CD4-positive, alpha-beta T cell treated with Interleukin-4 for 1 hour (primary cell): ENCODE results near the gene PPM1L.
"Not testable (repeated sequence)": the region's sequence is repeated elsewhere in the genome, so short reads cannot be mapped to it uniquely, and the experiment has no call there.

Experiments used
- DNase-seq, 2 donors: peaks; one replicate each; pipeline ENCODE4 v3.0.0-alpha.2; 2020 to 2022

The PPM1L gene

GRCh38 chr3:160755776-160756304, at the start of gene PPM1L:
PPM1L (plus strand) TSS chr3:160756231.
- peak in 1 of 2 donors; percentile 64 for DNase-seq

- DNase-seq: peak; percentile 40 to 62
Observed at GRCh38 chr3:160707187-160707794, 48.7 kb upstream of the PPM1L start.

- no peak for DNase-seq
Observed at GRCh38 chr3:160709477-160710182, 46.4 kb upstream of the PPM1L start.

- DNase-seq: not testable (repeated sequence)
Observed at GRCh38 chr3:160713144-160713543, 42.9 kb upstream of the PPM1L start.

- DNase-seq: no peak
Observed at GRCh38 chr3:160719710-160720109, 36.3 kb upstream of the PPM1L start.

GRCh38 chr3:160720123-160720746, 35.8 kb upstream of the PPM1L start:
- no peak for DNase-seq

GRCh38 chr3:160722331-160722730, 33.7 kb upstream of the PPM1L start:
- DNase-seq: no peak

- no peak for DNase-seq
Observed at GRCh38 chr3:160725338-160725737, 30.7 kb upstream of the PPM1L start.

- no peak for DNase-seq
Observed at GRCh38 chr3:160735826-160736225, 20.2 kb upstream of the PPM1L start.

- no peak for DNase-seq
Observed at GRCh38 chr3:160738048-160738447, 18.0 kb upstream of the PPM1L start.

- DNase-seq: no peak
Observed at GRCh38 chr3:160739079-160739478, 17.0 kb upstream of the PPM1L start.

GRCh38 chr3:160746976-160747375, 9.1 kb upstream of the PPM1L start:
- DNase-seq: no peak

GRCh38 chr3:160747422-160747821, 8.6 kb upstream of the PPM1L start:
- no peak for DNase-seq

GRCh38 chr3:160748231-160748630, 7.8 kb upstream of the PPM1L start:
- DNase-seq: no peak

GRCh38 chr3:160748787-160749186, 7.2 kb upstream of the PPM1L start:
- DNase-seq: no peak

GRCh38 chr3:160753953-160754352, 2.1 kb upstream of the PPM1L start:
- no peak for DNase-seq

- peak in 1 of 2 donors; percentile 24 for DNase-seq
Observed at GRCh38 chr3:160754371-160754854, 1.6 kb upstream of the PPM1L start.

- DNase-seq: peak; percentile 93
Observed at GRCh38 chr3:160754855-160755747, 930 bp upstream of the PPM1L start.

- DNase-seq: no peak
Observed at GRCh38 chr3:160757233-160758106, 1.4 kb downstream of the PPM1L start.

GRCh38 chr3:160758929-160759577, 3.0 kb downstream of the PPM1L start:
- DNase-seq: no peak

GRCh38 chr3:160763073-160763472, 7.0 kb downstream of the PPM1L start:
- no peak for DNase-seq
